Measurements from ENCODE around the gene RMND1. TPM values are rescaled to one million over a fixed set of nuclear protein-coding genes. Genes with fewer than 3 reads are reported as not detected.

The RMND1 gene
- total and polyA plus RNA-seq, 9 of the 15 experiments (the other 6 are each of a cell fraction or from before 2014, with no cell fraction given) = 26.9 to 47.8 (median 36.2) TPM

- no peak for TF ChIP-seq CREB5 (CRISPR knock-in tag; IDR thresholded peaks at IDR 0.05)
- TF ChIP-seq ZBTB40 (IDR thresholded peaks at IDR 0.05) = no peak; the same call in 1 of the 2 replicates
- TF ChIP-seq ZBTB40 (CRISPR knock-in tag; IDR thresholded peaks at IDR 0.05) = no peak
- TF ChIP-seq BRCA1 (IDR thresholded peaks at IDR 0.05) = no peak
- TF ChIP-seq BRCA1 (CRISPR knock-in tag; IDR thresholded peaks at IDR 0.05) = no peak; the same call in 1 of the 2 replicates
- TF ChIP-seq MTA2 (IDR thresholded peaks at IDR 0.05; ENCODE audit: low read depth) = no peak
- TF ChIP-seq BACH1 (tag; IDR thresholded peaks at IDR 0.05) = no peak
- TF ChIP-seq DACH1 (IDR thresholded peaks at IDR 0.05; ENCODE audit: partially characterized antibody) = no peak
- no peak for TF ChIP-seq ZNF780A (CRISPR knock-in tag; IDR thresholded peaks at IDR 0.05)
- TF ChIP-seq THAP12 (CRISPR knock-in tag; IDR thresholded peaks at IDR 0.05) = peak; percentile 77
- TF ChIP-seq HDAC6 (IDR thresholded peaks at IDR 0.05; ENCODE audit: low read depth, low read length) = no peak
- TF ChIP-seq ZBTB9 (CRISPR knock-in tag; IDR thresholded peaks at IDR 0.05) = peak; percentile 82
- peak; percentile 70 for TF ChIP-seq RBBP5 (IDR thresholded peaks at IDR 0.05; ENCODE audit: borderline replicate concordance, insufficient read depth, low read length, poor library complexity, severe bottlenecking)
- no peak for TF ChIP-seq ELF4 (CRISPR knock-in tag; IDR thresholded peaks at IDR 0.05)
- TF ChIP-seq CBX5 (IDR thresholded peaks at IDR 0.05; ENCODE audit: borderline replicate concordance, low read depth) = no peak
These were observed 61.0 kb downstream of the RMND1 start (continued) for GRCh38 chr6:151390851-151391470.

Measured in K562 (cell line).